ENCODE measurements around the gene ATP2A3.
A peak's percentile ranks its signal among the peaks of the same experiment; 100 is the strongest.

Gene ATP2A3

GRCh38 chr17:3890082-3890877 is 74.0 kb downstream of the ATP2A3 start:
- peak; percentile 98 for DNase-seq (ENCODE audit: low read depth)

GRCh38 chr17:3889325-3890012 is 74.8 kb downstream of the ATP2A3 start:
- DNase-seq (ENCODE audit: low read depth) = peak; percentile 50

- DNase-seq (ENCODE audit: low read depth) = peak; percentile 93
These were observed 75.7 kb downstream of the ATP2A3 start for GRCh38 chr17:3888343-3889171.

- DNase-seq (ENCODE audit: low read depth) = no peak
These were observed 76.4 kb downstream of the ATP2A3 start for GRCh38 chr17:3887804-3888203.

- DNase-seq (ENCODE audit: low read depth) = no peak
These were observed 76.8 kb downstream of the ATP2A3 start for GRCh38 chr17:3887394-3887793.

GRCh38 chr17:3886776-3887175 is 77.5 kb downstream of the ATP2A3 start:
- no peak for DNase-seq (ENCODE audit: low read depth)

- DNase-seq (ENCODE audit: low read depth) = peak; percentile 57
These were observed 78.3 kb downstream of the ATP2A3 start for GRCh38 chr17:3885970-3886369.

- no peak for DNase-seq (ENCODE audit: low read depth)
These were observed 79.0 kb downstream of the ATP2A3 start for GRCh38 chr17:3885271-3885670.

GRCh38 chr17:3884188-3884587 is 80.0 kb downstream of the ATP2A3 start:
- no peak for DNase-seq (ENCODE audit: low read depth)

- DNase-seq (ENCODE audit: low read depth) = no peak
These were observed 82.0 kb downstream of the ATP2A3 start for GRCh38 chr17:3882276-3882675.

GRCh38 chr17:3880983-3881382 is 83.3 kb downstream of the ATP2A3 start:
- DNase-seq (ENCODE audit: low read depth) = no peak

GRCh38 chr17:3879591-3880417 is 84.4 kb downstream of the ATP2A3 start:
- DNase-seq (ENCODE audit: low read depth) = no peak

GRCh38 chr17:3879186-3879585 is 85.1 kb downstream of the ATP2A3 start:
- peak; percentile 79 for DNase-seq (ENCODE audit: low read depth)

GRCh38 chr17:3877220-3877619 is 87.0 kb downstream of the ATP2A3 start:
- DNase-seq (ENCODE audit: low read depth) = no peak

GRCh38 chr17:3875317-3875716 is 88.9 kb downstream of the ATP2A3 start:
- DNase-seq (ENCODE audit: low read depth) = no peak

Data from fibroblast of gingiva (primary cell).